Muscle of arm (tissue), 12 donors: ENCODE measurements around the gene HSD17B2. TPM values are rescaled to one million over a fixed set of nuclear protein-coding genes. Genes with fewer than 3 reads are reported as not detected.
A peak's percentile ranks its signal among the peaks of the same experiment; 100 is the strongest.
"Not testable (repeated sequence)": the region's sequence is repeated elsewhere in the genome, so short reads cannot be mapped to it uniquely, and the experiment has no call there.

ENCODE experiments used
- DNase-seq: peaks from one replicate; pipeline ENCODE4 v3.0.0-alpha.2; 2013
- polyA plus RNA-seq, 12 donors: library from polyadenylated mRNA; unstranded; fragments of 120-200 nt; gene quantifications; one replicate each; pipeline ENCODE4 v1.2.1, GENCODE V29; 2013; ENCODE audit not compliant: insufficient read length in 12 of 12

HSD17B2 gene
- polyA plus RNA-seq, 12 donors, result 0.12 to 23.9 (median 0.84) TPM; not detected in 1

- no peak for DNase-seq
Observed at GRCh38 chr16:82079892-82080291, 44.8 kb downstream of the HSD17B2 start.

- DNase-seq, result no peak
Observed at GRCh38 chr16:82081264-82081663, 46.2 kb downstream of the HSD17B2 start.

- no peak for DNase-seq
Observed at GRCh38 chr16:82082097-82082496, 47.0 kb downstream of the HSD17B2 start.

GRCh38 chr16:82082543-82083244, 47.6 kb downstream of the HSD17B2 start:
- no peak for DNase-seq

GRCh38 chr16:82083710-82084353, 48.8 kb downstream of the HSD17B2 start:
- DNase-seq, result no peak

- DNase-seq, result no peak
Observed at GRCh38 chr16:82085011-82085779, 50.1 kb downstream of the HSD17B2 start.

GRCh38 chr16:82088483-82088882, 53.4 kb downstream of the HSD17B2 start:
- DNase-seq, result no peak

GRCh38 chr16:82091241-82091640, 56.2 kb downstream of the HSD17B2 start:
- peak; percentile 19 for DNase-seq

- DNase-seq, result no peak
Observed at GRCh38 chr16:82092711-82093110, 57.7 kb downstream of the HSD17B2 start.

GRCh38 chr16:82093666-82094300, 58.7 kb downstream of the HSD17B2 start:
- DNase-seq, result no peak

GRCh38 chr16:82094942-82095540, 60.0 kb downstream of the HSD17B2 start:
- no peak for DNase-seq

GRCh38 chr16:82096641-82097040, 61.6 kb downstream of the HSD17B2 start:
- DNase-seq, result no peak

- no peak for DNase-seq
Observed at GRCh38 chr16:82105107-82105506, 70.1 kb downstream of the HSD17B2 start.

- no peak for DNase-seq
Observed at GRCh38 chr16:82108100-82108499, 73.0 kb downstream of the HSD17B2 start.

- DNase-seq, result no peak
Observed at GRCh38 chr16:82108774-82109173, 73.7 kb downstream of the HSD17B2 start.

GRCh38 chr16:82109266-82109665, 74.2 kb downstream of the HSD17B2 start:
- DNase-seq, result not testable (repeated sequence)

GRCh38 chr16:82111944-82112343, 76.9 kb downstream of the HSD17B2 start:
- no peak for DNase-seq

- no peak for DNase-seq
Observed at GRCh38 chr16:82113741-82114140, 78.7 kb downstream of the HSD17B2 start.

GRCh38 chr16:82116535-82116934, 81.5 kb downstream of the HSD17B2 start:
- DNase-seq, result no peak

GRCh38 chr16:82118749-82119148, 83.7 kb downstream of the HSD17B2 start:
- no peak for DNase-seq

- DNase-seq, result no peak
Observed at GRCh38 chr16:82119405-82119804, 84.4 kb downstream of the HSD17B2 start.

GRCh38 chr16:82124651-82125050, 89.6 kb downstream of the HSD17B2 start:
- no peak for DNase-seq
